Breast epithelium (tissue), 4 donors: Measurements from ENCODE around the gene TARBP1. TPM values are rescaled to one million over a fixed set of nuclear protein-coding genes. Genes with fewer than 3 reads are reported as not detected.
A peak's percentile ranks its signal among the peaks of the same experiment; 100 is the strongest.
"Not testable (repeated sequence)": the region's sequence is repeated elsewhere in the genome, so short reads cannot be mapped to it uniquely, and the experiment has no call there.

Experiments used
- DNase-seq, 2 donors: peaks; one replicate each; pipeline ENCODE4 v3.0.0-alpha.2; 2019; ENCODE audit warnings: low spot score in 2 of 2
- H3K27ac ChIP-seq, 2 donors: fragments of 200-600 bp; sonication (generic) in 1 of 2; one replicate each; pipeline ENCODE4 v1.5.1; 2016 to 2019; ENCODE audit warnings: mild to moderate bottlenecking in 1 of 2
- H3K27me3 ChIP-seq, 2 donors: fragments of 200-600 bp; sonication (generic) in 1 of 2; one replicate each; pipeline versions ENCODE4 v1.5.1 to v1.6.0; 2017 to 2019; ENCODE audit warnings: control low read depth in 1 of 2, mild to moderate bottlenecking in 1 of 2
- H3K36me3 ChIP-seq: fragments of 200-600 bp; one replicate; pipeline ENCODE4 v1.5.1; 2019
- H3K4me1 ChIP-seq, 2 donors: fragments of 200-600 bp; sonication (generic); one replicate each; pipeline ENCODE4 v1.5.1; 2016 to 2019; ENCODE audit warnings: control low read depth in 1 of 2
- H3K4me3 ChIP-seq, 3 donors: fragments of 200-600 bp; sonication (generic); 1 replicate in 2 of 3; 2 replicates in 1 of 3; pipeline ENCODE4 v1.5.1; 2016 to 2019; ENCODE audit warnings: mild to moderate bottlenecking in 3 of 3, moderate library complexity in 2 of 3
- H3K9me3 ChIP-seq, 2 donors: fragments of 200-600 bp; sonication (generic) in 1 of 2; one replicate each; pipeline ENCODE4 v1.5.1; 2016 to 2019; ENCODE audit warnings: control low read depth in 1 of 2
- POLR2A ChIP-seq: fragments of 450-650 bp; IDR thresholded peaks from one replicate; pipeline ENCODE4 v1.6.1; 2016; ENCODE audit warnings: antibody characterized with exemption, mild to moderate bottlenecking, moderate library complexity
- POLR2AphosphoS5 ChIP-seq, 3 donors: sonication (generic); formaldehyde crosslinking; IDR thresholded peaks; one replicate each; pipeline ENCODE4 v1.6.1; 2017; ENCODE audit warnings: antibody characterized with exemption in 3 of 3
- intact Hi-C: fragments of 100-400 bp; cut with DNase I; formaldehyde crosslinking; loops from one replicate; pipeline ENCODE4 v1.15.1; 2023; ENCODE audit warnings: low total_unique reads
- total RNA-seq, 3 donors: library from RNA; depleted of rRNA; stranded (reverse); fragments of >200 nt; gene quantifications; one replicate each; pipeline ENCODE4 v1.1.0, GENCODE V29; 2016
- TF ChIP-seq, protein P1 (sequence below), 3 donors: fragments of 450-650 bp; IDR thresholded peaks; one replicate each; pipeline ENCODE4 v1.5.1; 2016 to 2017; ENCODE audit warnings: antibody characterized with exemption in 3 of 3, mild to moderate bottlenecking in 3 of 3, moderate library complexity in 3 of 3

Gene TARBP1
- total RNA-seq, 3 donors from 2014 or later = 12.3 to 39.2 (median 32.1) TPM

DNA sequence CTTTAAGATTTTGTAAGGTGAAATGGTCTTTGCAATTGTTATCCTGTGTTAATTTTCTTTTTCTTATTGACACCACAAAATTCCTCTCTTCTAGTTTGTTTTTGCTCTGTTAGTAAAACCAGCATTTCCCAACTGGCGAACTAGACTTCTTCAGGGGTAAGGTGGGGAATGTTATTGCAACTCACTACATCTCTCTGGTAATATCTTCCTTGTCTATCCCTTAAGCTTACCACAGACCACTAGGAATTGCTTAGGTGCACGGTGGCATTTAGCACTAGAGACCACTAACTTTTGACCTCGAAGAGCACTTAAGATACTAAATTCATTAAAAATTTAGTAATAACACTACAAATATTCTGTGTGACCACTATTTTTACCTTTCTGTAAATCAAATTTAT is 109.9 kb downstream of the TARBP1 start:
- H3K4me3 ChIP-seq = no peak overlapping the region
- no peaks in the 10 kb centered on the region for H3K9me3 ChIP-seq
- no peaks in the 10 kb centered on the region for H3K36me3 ChIP-seq
- no peak overlapping the region for H3K27ac ChIP-seq
- intact Hi-C loops = no loop called here
- no peak for DNase-seq
- no peaks in the 10 kb centered on the region for H3K4me1 ChIP-seq
- TF ChIP-seq, protein P1, sequence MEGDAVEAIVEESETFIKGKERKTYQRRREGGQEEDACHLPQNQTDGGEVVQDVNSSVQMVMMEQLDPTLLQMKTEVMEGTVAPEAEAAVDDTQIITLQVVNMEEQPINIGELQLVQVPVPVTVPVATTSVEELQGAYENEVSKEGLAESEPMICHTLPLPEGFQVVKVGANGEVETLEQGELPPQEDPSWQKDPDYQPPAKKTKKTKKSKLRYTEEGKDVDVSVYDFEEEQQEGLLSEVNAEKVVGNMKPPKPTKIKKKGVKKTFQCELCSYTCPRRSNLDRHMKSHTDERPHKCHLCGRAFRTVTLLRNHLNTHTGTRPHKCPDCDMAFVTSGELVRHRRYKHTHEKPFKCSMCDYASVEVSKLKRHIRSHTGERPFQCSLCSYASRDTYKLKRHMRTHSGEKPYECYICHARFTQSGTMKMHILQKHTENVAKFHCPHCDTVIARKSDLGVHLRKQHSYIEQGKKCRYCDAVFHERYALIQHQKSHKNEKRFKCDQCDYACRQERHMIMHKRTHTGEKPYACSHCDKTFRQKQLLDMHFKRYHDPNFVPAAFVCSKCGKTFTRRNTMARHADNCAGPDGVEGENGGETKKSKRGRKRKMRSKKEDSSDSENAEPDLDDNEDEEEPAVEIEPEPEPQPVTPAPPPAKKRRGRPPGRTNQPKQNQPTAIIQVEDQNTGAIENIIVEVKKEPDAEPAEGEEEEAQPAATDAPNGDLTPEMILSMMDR (IDR thresholded peaks at IDR 0.05) = no peak
- no peak for TF ChIP-seq POLR2AphosphoS5 (IDR thresholded peaks at IDR 0.05)
- TF ChIP-seq POLR2A = no peak
- H3K27me3 ChIP-seq = no peaks in the 10 kb centered on the region

DNA sequence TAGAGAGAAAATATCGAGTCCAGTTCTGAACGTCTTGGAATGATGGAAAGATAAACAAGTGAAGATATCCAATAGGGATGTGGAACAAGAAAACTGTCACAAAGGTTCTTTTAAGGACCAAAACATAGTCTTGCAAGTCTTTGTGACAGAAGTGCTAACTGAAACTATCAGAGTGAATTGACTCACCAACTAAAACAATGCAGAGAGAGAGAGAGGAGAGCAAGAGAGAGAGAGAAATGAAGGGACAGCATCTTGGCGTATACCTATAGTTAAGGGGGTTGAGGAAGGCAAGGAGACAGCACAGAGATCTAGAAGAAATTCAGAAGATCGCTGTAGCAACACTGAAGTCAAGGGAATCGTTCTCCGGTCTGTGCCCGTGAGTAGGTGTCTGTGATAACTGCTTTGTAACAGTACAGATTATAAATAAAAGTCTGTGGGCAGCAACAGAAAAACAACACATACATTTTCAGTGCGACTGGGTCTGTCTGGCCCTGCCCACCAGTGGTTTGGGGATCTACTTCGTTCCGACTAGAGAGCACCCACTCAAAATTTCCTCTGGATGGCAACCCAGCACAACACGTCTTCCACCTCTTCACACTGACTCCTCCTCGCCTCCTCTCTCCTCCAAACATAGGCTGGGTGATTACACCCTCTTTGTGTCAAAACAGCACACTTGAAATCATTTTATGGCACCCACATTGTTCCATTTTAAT is 110.5 kb downstream of the TARBP1 start:
- H3K9me3 ChIP-seq = no peaks in the 10 kb centered on the region
- no peaks in the 10 kb centered on the region for H3K27me3 ChIP-seq
- intact Hi-C loops = no loop called here
- no peak for DNase-seq
- H3K4me3 ChIP-seq = no peak overlapping the region
- no peak overlapping the region for H3K27ac ChIP-seq
- H3K4me1 ChIP-seq = no peaks in the 10 kb centered on the region
- no peaks in the 10 kb centered on the region for H3K36me3 ChIP-seq
- TF ChIP-seq POLR2A (no peak), POLR2AphosphoS5 (IDR thresholded peaks at IDR 0.05) (no peak)
- TF ChIP-seq, protein P1 (IDR thresholded peaks at IDR 0.05) = no peak

DNA sequence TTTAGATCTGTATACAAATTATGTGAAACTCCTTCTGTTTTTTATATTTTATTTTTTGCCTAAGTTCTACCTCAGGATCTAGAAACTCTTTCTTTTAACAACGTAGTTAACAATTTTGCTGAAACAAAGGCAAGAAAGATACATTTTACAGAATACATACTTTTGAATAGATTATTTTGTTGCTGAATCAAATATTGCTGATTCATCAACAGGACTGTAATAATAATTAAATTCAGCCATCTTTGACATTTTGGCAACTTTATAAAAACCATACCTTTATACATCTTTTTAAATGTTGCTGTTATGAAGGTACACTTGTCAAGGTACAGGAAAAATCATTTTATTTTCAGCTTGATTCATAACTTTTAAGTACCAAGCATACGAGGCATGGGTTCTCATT is 116.4 kb downstream of the TARBP1 start:
- intact Hi-C loops = no loop called here
- Histone ChIP-seq H3K9me3 (no peaks in the 10 kb centered on the region), H3K4me1 (no peaks in the 10 kb centered on the region), H3K27ac (no peak overlapping the region), H3K27me3 (no peaks in the 10 kb centered on the region), H3K4me3 (no peak overlapping the region), H3K36me3 (no peaks in the 10 kb centered on the region)
- DNase-seq = no peak
- TF ChIP-seq, protein P1 (IDR thresholded peaks at IDR 0.05) = no peak
- TF ChIP-seq POLR2AphosphoS5 (IDR thresholded peaks at IDR 0.05) = no peak
- TF ChIP-seq POLR2A = no peak

DNA sequence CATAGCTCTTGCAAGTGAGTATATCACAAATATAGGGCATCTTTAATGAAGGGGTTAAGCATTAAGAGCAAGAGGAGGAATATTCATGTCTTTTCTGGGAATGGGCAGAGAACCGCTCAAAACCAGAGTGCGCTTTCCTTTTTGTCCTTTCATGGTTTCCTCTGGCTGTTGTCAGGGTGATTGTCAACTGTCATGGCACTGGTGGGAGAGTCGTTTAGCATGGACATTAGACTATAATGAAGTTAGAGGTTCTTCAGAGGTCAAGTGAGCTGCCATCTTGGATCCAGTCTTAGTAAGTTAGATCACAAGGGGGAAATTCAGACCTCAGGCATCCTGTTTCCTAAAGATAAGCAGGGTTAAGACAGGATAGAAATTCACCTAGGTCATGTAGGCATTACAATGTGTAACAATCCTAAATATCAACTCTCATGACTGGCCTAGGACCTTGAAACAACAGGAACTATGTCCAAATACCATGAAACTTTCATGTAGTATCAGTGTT is 117.8 kb downstream of the TARBP1 start:
- H3K27ac ChIP-seq = no peak overlapping the region
- no peaks in the 10 kb centered on the region for H3K27me3 ChIP-seq
- intact Hi-C loops = no loop called here
- H3K4me1 ChIP-seq = no peaks in the 10 kb centered on the region
- no peaks in the 10 kb centered on the region for H3K36me3 ChIP-seq
- TF ChIP-seq, protein P1 (IDR thresholded peaks at IDR 0.05) = no peak
- TF ChIP-seq POLR2A = no peak
- no peak for TF ChIP-seq POLR2AphosphoS5 (IDR thresholded peaks at IDR 0.05)
- no peak overlapping the region for H3K4me3 ChIP-seq
- DNase-seq = no peak
- H3K9me3 ChIP-seq = no peaks in the 10 kb centered on the region

DNA sequence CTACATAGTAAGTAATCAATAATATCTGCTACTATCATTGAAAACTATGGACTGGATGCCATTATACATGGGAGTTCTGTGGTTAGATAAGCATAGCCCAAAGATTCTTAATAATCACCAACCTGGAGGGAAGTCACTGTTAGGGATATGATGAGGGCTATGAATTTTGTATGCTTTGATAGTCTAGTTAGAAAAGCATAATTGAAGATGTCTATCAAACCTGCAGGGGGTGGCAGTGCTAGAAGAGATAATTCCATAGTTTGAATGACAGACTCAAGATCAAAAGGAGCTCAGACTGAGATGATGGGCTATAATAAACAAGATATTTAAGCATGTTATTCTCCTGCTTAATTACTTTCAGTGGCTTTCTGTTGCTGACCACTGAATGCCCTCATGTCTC is 121.1 kb downstream of the TARBP1 start:
- no peaks in the 10 kb centered on the region for H3K4me1 ChIP-seq
- no peak overlapping the region for H3K27ac ChIP-seq
- no peak for DNase-seq
- H3K27me3 ChIP-seq = no peaks in the 10 kb centered on the region
- H3K36me3 ChIP-seq = no peaks in the 10 kb centered on the region
- intact Hi-C loops = no loop called here
- H3K9me3 ChIP-seq = no peaks in the 10 kb centered on the region
- H3K4me3 ChIP-seq = no peak overlapping the region
- TF ChIP-seq, protein P1 (IDR thresholded peaks at IDR 0.05) = no peak
- TF ChIP-seq POLR2AphosphoS5 (IDR thresholded peaks at IDR 0.05) (no peak), POLR2A (no peak)

DNA sequence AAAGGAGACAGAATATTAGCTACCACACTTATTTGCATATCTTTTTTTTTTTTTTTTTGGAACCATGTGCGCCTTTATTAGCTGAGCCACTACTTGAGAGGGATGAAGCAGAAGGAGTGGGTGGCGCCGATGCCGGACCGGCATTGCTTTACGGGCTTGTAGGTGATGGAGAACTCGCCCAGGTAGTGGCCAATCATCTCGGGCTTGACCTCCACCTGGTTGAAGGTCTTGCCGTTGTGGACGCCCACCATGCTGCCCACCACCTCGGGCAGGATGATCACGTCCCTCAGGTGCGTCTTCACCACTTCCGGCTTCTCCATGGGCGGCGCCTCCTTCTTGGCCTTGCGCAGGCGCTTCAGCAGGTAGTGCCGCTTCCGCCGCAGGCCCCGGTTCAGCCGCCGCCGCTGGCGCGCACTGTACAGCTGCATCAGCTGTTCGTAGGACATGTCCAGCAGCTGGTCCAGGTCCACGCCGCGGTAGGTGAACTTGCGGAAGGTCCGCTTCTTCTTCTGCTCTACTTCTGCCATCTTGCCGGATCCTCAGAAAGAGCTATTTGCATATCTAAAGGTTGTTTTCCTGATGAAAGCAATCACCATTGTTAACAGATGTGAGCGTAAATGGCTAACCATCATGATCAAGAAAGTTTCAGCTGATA is 122.2 kb downstream of the TARBP1 start:
- intact Hi-C loops, H3K27me3 ChIP-seq, H3K36me3 ChIP-seq, H3K4me1 ChIP-seq, H3K9me3 ChIP-seq: not testable (repeated sequence)
- Histone ChIP-seq H3K27ac (peak overlapping the region in 1 of 2 donors; percentile 0), H3K4me3 (peak overlapping the region in 2 of 3 donors; percentile 48 to 61)
- peak; percentile 28 to 62 for DNase-seq
